SK-N-SH (cell line): Measurements from ENCODE around the gene ZCCHC8. TPM values are rescaled to one million over a fixed set of nuclear protein-coding genes. Genes with fewer than 3 reads are reported as not detected.
"Not testable (repeated sequence)": the region's sequence is repeated elsewhere in the genome, so short reads cannot be mapped to it uniquely, and the experiment has no call there.

Experiments
- CTCF ChIA-PET: fragments of 300-600, 350-600 bp; formaldehyde crosslinking; extraction: SDS; loops from one replicate; lab custom pipeline; 2021; lab: Yijun Ruan, JAX
- POLR2A ChIA-PET: fragments of 350-600 bp; sonication (Branson Sonifier 250); formaldehyde crosslinking; extraction: SDS; loops from one replicate; lab custom pipeline; 2020; ENCODE audit warnings: antibody characterized with exemption, inconsistent platforms; lab: Yijun Ruan, JAX
- DNase-seq: peaks from one replicate; pipeline ENCODE4 v3.0.0; 2012
- H2AFZ ChIP-seq: fragments of 200-600 bp; sonication (generic); 2 replicates; pipeline ENCODE4 v1.8.1; 2016; ENCODE audit warnings: antibody characterized with exemption, mild to moderate bottlenecking, low read depth
- H3F3A ChIP-seq: fragments of 200-600 bp; sonication (generic); replicated peaks from 2 replicates; pipeline ENCODE3; 2016; ENCODE audit warnings: antibody characterized with exemption, mild to moderate bottlenecking; ENCODE audit not compliant: insufficient read depth
- H3K27ac ChIP-seq, 2 experiments: fragments of 200-500 bp in 1 of 2; fragments of 200-600 bp in 1 of 2; sonication (Bioruptor generic) in 1 of 2; sonication (generic), shearing (Covaris generic) in 1 of 2; 2 replicates each; pipeline versions ENCODE4 v1.5.1 to v1.6.1; 2014 to 2016; ENCODE audit warnings: low read depth in 2 of 2, inconsistent platforms in 1 of 2, low read length in 1 of 2, mild to moderate bottlenecking in 1 of 2, mixed read lengths in 1 of 2
- H3K27me3 ChIP-seq: fragments of 200-600 bp; sonication (generic), shearing (Covaris generic); 2 replicates; pipeline ENCODE4 v1.6.1; 2016; ENCODE audit warnings: mixed run types; ENCODE audit not compliant: insufficient read depth
- H3K36me3 ChIP-seq, 2 experiments: fragments of 200-500 bp in 1 of 2; fragments of 200-600 bp in 1 of 2; sonication (Bioruptor generic) in 1 of 2; sonication (generic) in 1 of 2; replicated peaks in 1 of 2; 2 replicates each; pipeline versions ENCODE3 to v1.5.1; 2014 to 2016; ENCODE audit warnings: low read length in 1 of 2, mild to moderate bottlenecking in 1 of 2; ENCODE audit not compliant: insufficient read depth in 2 of 2, control insufficient read depth in 1 of 2
- H3K4me1 ChIP-seq, 2 experiments: fragments of 200-500 bp in 1 of 2; fragments of 200-600 bp in 1 of 2; sonication (Bioruptor generic) in 1 of 2; sonication (generic), shearing (Covaris generic) in 1 of 2; 2 replicates each; pipeline versions ENCODE4 v1.5.1 to v1.6.1; 2014 to 2016; ENCODE audit warnings: low read depth in 1 of 2, low read length in 1 of 2, mixed run types in 1 of 2; ENCODE audit not compliant: insufficient read depth in 2 of 2, control insufficient read depth in 1 of 2
- H3K4me2 ChIP-seq: fragments of 200-600 bp; sonication (generic), shearing (Covaris generic); 2 replicates; pipeline ENCODE4 v1.6.1; 2017; ENCODE audit warnings: mixed run types
- H3K4me3 ChIP-seq, 2 experiments: fragments of 200-500 bp in 1 of 2; fragments of 200-600 bp in 1 of 2; sonication (Bioruptor generic) in 1 of 2; sonication (generic), shearing (Covaris generic) in 1 of 2; 2 replicates each; pipeline versions ENCODE4 v1.5.1 to v1.8.1; 2014 to 2016; ENCODE audit warnings: low read depth in 2 of 2, inconsistent platforms in 1 of 2, low read length in 1 of 2, mild to moderate bottlenecking in 1 of 2, mixed read lengths in 1 of 2, moderate library complexity in 1 of 2
- H3K79me2 ChIP-seq: fragments of 200-600 bp; sonication (generic); 2 replicates; pipeline ENCODE4 v1.8.1; 2017; ENCODE audit warnings: mild to moderate bottlenecking; ENCODE audit not compliant: insufficient read depth
- H3K9ac ChIP-seq: fragments of 200-600 bp; sonication (generic); 2 replicates; pipeline ENCODE4 v1.6.1; 2017; ENCODE audit warnings: mixed run types
- H3K9me2 ChIP-seq: fragments of 200-600 bp; sonication (generic); 2 replicates; pipeline ENCODE4 v1.6.1; 2017; ENCODE audit warnings: mixed run types
- H3K9me3 ChIP-seq: fragments of 200-600 bp; sonication (generic); 2 replicates; pipeline ENCODE4 v1.6.1; 2017; ENCODE audit warnings: mixed run types, mild to moderate bottlenecking, moderate library complexity
- H4K20me1 ChIP-seq: fragments of 200-600 bp; sonication (generic); 2 replicates; pipeline ENCODE4 v1.6.1; 2017; ENCODE audit warnings: mild to moderate bottlenecking, mixed run types; ENCODE audit not compliant: insufficient read depth
- ELF1 ChIP-seq: IDR thresholded peaks from 2 replicates; pipeline ENCODE4 v1.4.0; 2012
- FOSL2 ChIP-seq: IDR thresholded peaks from 2 replicates; pipeline ENCODE4 v1.4.0; 2012; ENCODE audit warnings: low read depth, mild to moderate bottlenecking, moderate library complexity, borderline replicate concordance
- GATA2 ChIP-seq: sonication (generic); formaldehyde crosslinking; IDR thresholded peaks from 2 replicates; pipeline ENCODE4 v1.5.0; 2020; ENCODE audit warnings: mild to moderate bottlenecking, missing genetic modification reagents
- NFIC ChIP-seq: IDR thresholded peaks from 2 replicates; pipeline ENCODE4 v1.4.0; 2012; ENCODE audit warnings: borderline replicate concordance
- RXRA ChIP-seq: IDR thresholded peaks from 2 replicates; pipeline ENCODE4 v1.4.0; 2012; ENCODE audit warnings: low read depth, mild to moderate bottlenecking, borderline replicate concordance
- SIN3A ChIP-seq: IDR thresholded peaks from 2 replicates; pipeline ENCODE4 v1.6.1; 2012; ENCODE audit warnings: low read depth, mild to moderate bottlenecking, low read length, moderate library complexity, borderline replicate concordance
- WGBS: methylation state at CpG from one replicate; pipeline ENCODE4 v1.1.6; 2017; ENCODE audit warnings: low lambda C conversion rate; 5-methylcytosine and 5-hydroxymethylcytosine counted together
- polyA plus RNA-seq, 3 experiments: library from polyadenylated mRNA; depleted of rRNA; stranded (reverse); fragments of >200 nt; gene quantifications; 2 replicates each; pipeline ENCODE4 v1.2.3, GENCODE V29; 2012
- TF ChIP-seq, protein P1 (sequence below): fragments of 200-600 bp; sonication (generic); IDR thresholded peaks from 2 replicates; pipeline ENCODE4 v1.6.1; 2017; ENCODE audit warnings: antibody characterized with exemption, mild to moderate bottlenecking, moderate library complexity
- TF ChIP-seq, protein P2 (sequence below): IDR thresholded peaks from 2 replicates; pipeline ENCODE4 v1.4.0; 2012; ENCODE audit warnings: low read depth, borderline replicate concordance

ZCCHC8 gene
- polyA plus RNA-seq, 1 of the 3 experiments (the other 2 are of a cell fraction): 11.3 TPM

DNA sequence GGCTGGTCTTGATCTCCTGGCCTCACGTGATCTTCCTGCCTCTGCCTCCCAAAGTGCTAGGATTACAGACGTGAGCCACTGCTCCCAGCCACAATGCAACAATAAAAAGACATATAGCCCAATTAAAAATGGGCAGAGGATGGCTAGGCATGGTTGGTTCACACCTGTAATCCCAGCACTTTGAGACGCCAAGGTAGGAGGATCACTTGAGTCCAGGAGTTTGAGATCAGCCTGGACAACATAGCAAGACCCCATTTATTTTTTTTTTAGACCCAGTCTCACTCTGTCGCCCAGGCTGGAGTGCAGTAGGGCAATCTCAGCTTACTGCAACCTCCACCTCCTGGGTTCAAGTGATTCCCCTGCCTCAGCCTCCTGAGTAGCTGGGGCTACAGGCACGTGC, 56.7 kb downstream of the ZCCHC8 start:
- H4K20me1 ChIP-seq, H3K4me1 ChIP-seq, H3K9me2 ChIP-seq, H2AFZ ChIP-seq, H3K4me2 ChIP-seq, H3F3A ChIP-seq, H3K4me3 ChIP-seq, H3K9me3 ChIP-seq, H3K79me2 ChIP-seq, POLR2A ChIA-PET, DNase-seq, H3K9ac ChIP-seq, H3K27ac ChIP-seq, H3K27me3 ChIP-seq, H3K36me3 ChIP-seq, CTCF ChIA-PET: not testable (repeated sequence)
- 75% methylated on average over 5 of the region's 5 CpGs for WGBS

DNA sequence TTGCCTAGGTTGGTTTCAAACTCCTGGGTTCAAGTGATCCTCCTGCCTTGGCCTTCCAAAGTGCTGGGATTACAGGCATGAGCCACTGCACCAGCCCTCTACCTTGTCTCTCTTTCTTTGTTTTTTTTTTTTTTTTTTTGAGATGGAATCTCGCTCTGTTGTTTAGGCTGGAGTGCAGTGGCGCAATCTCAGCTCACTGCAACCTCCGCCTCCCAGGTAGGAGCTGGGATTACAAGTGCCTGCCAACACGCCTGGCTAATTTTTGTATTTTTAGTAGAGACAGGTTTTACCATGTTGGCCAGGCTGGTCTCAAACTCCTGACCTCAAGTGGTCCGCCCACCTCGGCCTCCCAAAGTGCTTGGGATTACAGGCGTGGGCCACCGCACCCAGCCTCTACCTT, 61.9 kb downstream of the ZCCHC8 start:
- H4K20me1 ChIP-seq, H3K4me1 ChIP-seq, H2AFZ ChIP-seq, H3K36me3 ChIP-seq, H3K9me2 ChIP-seq, H3K4me3 ChIP-seq, H3K79me2 ChIP-seq, POLR2A ChIA-PET, H3K27ac ChIP-seq, H3K9ac ChIP-seq, H3F3A ChIP-seq, H3K4me2 ChIP-seq, DNase-seq, H3K27me3 ChIP-seq, H3K9me3 ChIP-seq: not testable (repeated sequence)
- CTCF ChIA-PET: interaction anchor here (1.1 kb wide), 1 partner anchor 33 kb away, joined by 5 read pairs; no protein-coding TSS in a partner anchor
- 93% methylated on average over 8 of the region's 8 CpGs for WGBS

DNA sequence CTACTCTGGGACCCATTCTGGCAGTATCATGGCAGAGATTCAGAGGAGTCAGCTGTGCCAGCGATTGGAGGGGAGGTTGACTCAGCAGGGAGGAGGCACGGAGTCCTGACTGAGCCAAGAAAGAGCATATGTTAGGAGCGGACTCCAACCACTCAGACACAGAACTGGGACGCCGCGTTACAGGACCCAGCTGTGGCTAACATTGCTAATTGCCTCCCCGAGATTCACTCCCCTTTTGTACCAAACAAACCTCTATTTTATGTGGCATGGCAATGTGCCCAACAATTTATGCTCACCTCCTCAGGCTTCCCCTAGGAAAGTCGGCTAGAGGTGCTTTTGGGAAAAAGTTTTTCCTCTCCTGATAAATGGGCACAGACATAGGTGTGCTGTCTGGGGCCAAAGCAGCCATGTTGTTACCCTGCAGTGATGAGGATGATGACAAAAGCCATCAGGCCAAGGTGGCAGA, 63.0 kb downstream of the ZCCHC8 start:
- Histone ChIP-seq H3K79me2 (no peaks in the 10 kb centered on the region), H3K4me2 (no peak overlapping the region), H3K27ac (no peak overlapping the region), H3K4me3 (no peak overlapping the region), H3K36me3 (no peaks in the 10 kb centered on the region), H3F3A (no peaks in the 10 kb centered on the region), H3K4me1 (no peaks in the 10 kb centered on the region), H2AFZ (no peak overlapping the region), H3K9me3 (no peaks in the 10 kb centered on the region), H3K27me3 (no peaks in the 10 kb centered on the region), H3K9ac (no peak overlapping the region), H3K9me2 (no peaks in the 10 kb centered on the region), H4K20me1 (no peaks in the 10 kb centered on the region)
- TF ChIP-seq NFIC (peak; percentile 23; the same call in 1 of the 2 replicates), FOSL2 (peak; percentile 6; the same call in 1 of the 2 replicates), RXRA (no peak)
- POLR2A ChIA-PET: no interaction called here
- WGBS: 59% methylated on average over 8 of the region's 8 CpGs
- no peak for DNase-seq
- CTCF ChIA-PET: interaction anchor here (1.1 kb wide), 1 partner anchor 11 kb away, joined by 3 read pairs; no protein-coding TSS in a partner anchor

DNA sequence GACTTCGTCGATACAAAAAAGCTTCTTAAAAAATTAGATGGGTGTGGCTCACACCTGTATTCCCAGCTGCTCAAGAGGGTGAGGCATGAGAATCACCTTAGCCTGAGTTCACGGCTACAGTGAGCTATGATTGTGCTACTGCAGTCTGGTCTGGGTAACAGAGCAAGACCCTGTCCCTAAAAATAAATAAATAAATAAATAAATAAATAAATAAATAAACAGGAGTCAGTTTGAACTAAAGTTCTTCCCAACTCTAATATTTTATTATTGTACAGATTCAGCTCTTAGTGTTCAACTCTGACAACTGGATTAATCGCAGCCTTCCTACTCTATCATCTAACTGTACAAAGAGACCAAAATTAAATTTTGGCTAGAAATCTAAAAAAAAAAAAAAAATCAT, 65.5 kb downstream of the ZCCHC8 start:
- TF ChIP-seq NFIC (no peak), ELF1 (no peak), GATA2 (no peak), FOSL2 (no peak), SIN3A (no peak)
- TF ChIP-seq, protein P1, sequence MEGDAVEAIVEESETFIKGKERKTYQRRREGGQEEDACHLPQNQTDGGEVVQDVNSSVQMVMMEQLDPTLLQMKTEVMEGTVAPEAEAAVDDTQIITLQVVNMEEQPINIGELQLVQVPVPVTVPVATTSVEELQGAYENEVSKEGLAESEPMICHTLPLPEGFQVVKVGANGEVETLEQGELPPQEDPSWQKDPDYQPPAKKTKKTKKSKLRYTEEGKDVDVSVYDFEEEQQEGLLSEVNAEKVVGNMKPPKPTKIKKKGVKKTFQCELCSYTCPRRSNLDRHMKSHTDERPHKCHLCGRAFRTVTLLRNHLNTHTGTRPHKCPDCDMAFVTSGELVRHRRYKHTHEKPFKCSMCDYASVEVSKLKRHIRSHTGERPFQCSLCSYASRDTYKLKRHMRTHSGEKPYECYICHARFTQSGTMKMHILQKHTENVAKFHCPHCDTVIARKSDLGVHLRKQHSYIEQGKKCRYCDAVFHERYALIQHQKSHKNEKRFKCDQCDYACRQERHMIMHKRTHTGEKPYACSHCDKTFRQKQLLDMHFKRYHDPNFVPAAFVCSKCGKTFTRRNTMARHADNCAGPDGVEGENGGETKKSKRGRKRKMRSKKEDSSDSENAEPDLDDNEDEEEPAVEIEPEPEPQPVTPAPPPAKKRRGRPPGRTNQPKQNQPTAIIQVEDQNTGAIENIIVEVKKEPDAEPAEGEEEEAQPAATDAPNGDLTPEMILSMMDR: no peak
- TF ChIP-seq, protein P2, sequence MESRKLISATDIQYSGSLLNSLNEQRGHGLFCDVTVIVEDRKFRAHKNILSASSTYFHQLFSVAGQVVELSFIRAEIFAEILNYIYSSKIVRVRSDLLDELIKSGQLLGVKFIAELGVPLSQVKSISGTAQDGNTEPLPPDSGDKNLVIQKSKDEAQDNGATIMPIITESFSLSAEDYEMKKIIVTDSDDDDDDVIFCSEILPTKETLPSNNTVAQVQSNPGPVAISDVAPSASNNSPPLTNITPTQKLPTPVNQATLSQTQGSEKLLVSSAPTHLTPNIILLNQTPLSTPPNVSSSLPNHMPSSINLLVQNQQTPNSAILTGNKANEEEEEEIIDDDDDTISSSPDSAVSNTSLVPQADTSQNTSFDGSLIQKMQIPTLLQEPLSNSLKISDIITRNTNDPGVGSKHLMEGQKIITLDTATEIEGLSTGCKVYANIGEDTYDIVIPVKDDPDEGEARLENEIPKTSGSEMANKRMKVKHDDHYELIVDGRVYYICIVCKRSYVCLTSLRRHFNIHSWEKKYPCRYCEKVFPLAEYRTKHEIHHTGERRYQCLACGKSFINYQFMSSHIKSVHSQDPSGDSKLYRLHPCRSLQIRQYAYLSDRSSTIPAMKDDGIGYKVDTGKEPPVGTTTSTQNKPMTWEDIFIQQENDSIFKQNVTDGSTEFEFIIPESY: no peak
- WGBS: 95% methylated on average over 4 of the region's 4 CpGs
- ChIA-PET CTCF (interaction anchor here (0.7 to 1.4 kb wide), 3 partner anchors 19 to 36 kb away, joined by 3 read pairs; no protein-coding TSS in a partner anchor), POLR2A (no interaction called here)
- H4K20me1 ChIP-seq: no peaks in the 10 kb centered on the region
- no peaks in the 10 kb centered on the region for H3K9me2 ChIP-seq
- no peak for DNase-seq
- H3K4me2 ChIP-seq: no peak overlapping the region
- no peaks in the 10 kb centered on the region for H3F3A ChIP-seq
- no peak overlapping the region for H2AFZ ChIP-seq
- H3K36me3 ChIP-seq: no peaks in the 10 kb centered on the region
- H3K27ac ChIP-seq: no peak overlapping the region
- no peak overlapping the region for H3K9ac ChIP-seq
- H3K9me3 ChIP-seq: no peaks in the 10 kb centered on the region
- no peaks in the 10 kb centered on the region; a peak in 1 of 4 replicates for H3K4me1 ChIP-seq
- H3K27me3 ChIP-seq: no peaks in the 10 kb centered on the region
- no peak overlapping the region for H3K4me3 ChIP-seq
- H3K79me2 ChIP-seq: no peaks in the 10 kb centered on the region
